CD14-positive monocyte (primary cell): ENCODE measurements around the gene DHFR2. TPM values are rescaled to one million over a fixed set of nuclear protein-coding genes. Genes with fewer than 3 reads are reported as not detected.

ENCODE experiments used
- DNase-seq, 3 donors: peaks; one replicate each; pipeline ENCODE4 v3.0.0-alpha.2; 2011 to 2022
- H2AFZ ChIP-seq: 2 replicates; pipeline ENCODE4 v1.6.0; 2012; ENCODE audit warnings: mild to moderate bottlenecking, low read depth, low read length, inconsistent platforms; ENCODE audit not compliant: insufficient read depth, poor library complexity, severe bottlenecking
- H3K27ac ChIP-seq, 2 donors: 1 replicate in 1 of 2; 2 replicates in 1 of 2; pipeline ENCODE4 v1.5.1; 2012 to 2013; ENCODE audit warnings: low read length in 2 of 2, control low read depth in 1 of 2, inconsistent platforms in 1 of 2, low read depth in 1 of 2, mild to moderate bottlenecking in 1 of 2
- H3K27me3 ChIP-seq, 2 donors: one replicate each; pipeline versions ENCODE4 v1.6.0 to v1.6.1; 2011 to 2013; ENCODE audit warnings: low read length in 2 of 2; ENCODE audit not compliant: control insufficient read depth in 2 of 2, insufficient read depth in 2 of 2
- H3K36me3 ChIP-seq, 2 donors: replicated peaks in 1 of 2; 1 replicate in 1 of 2; 2 replicates in 1 of 2; pipeline versions ENCODE4 v1.5.1 to v1.6.1; 2012 to 2013; ENCODE audit warnings: low read length in 2 of 2, control low read depth in 1 of 2, inconsistent platforms in 1 of 2, mild to moderate bottlenecking in 1 of 2; ENCODE audit not compliant: insufficient read depth in 2 of 2, control insufficient read depth in 1 of 2
- H3K4me1 ChIP-seq, 2 donors: 1 replicate in 1 of 2; 2 replicates in 1 of 2; pipeline versions ENCODE4 v1.5.1 to v1.6.1; 2012 to 2013; ENCODE audit warnings: low read length in 2 of 2, control low read depth in 1 of 2, inconsistent platforms in 1 of 2, mild to moderate bottlenecking in 1 of 2, moderate library complexity in 1 of 2; ENCODE audit not compliant: insufficient read depth in 2 of 2, control insufficient read depth in 1 of 2
- H3K4me2 ChIP-seq: replicated peaks from 2 replicates; pipeline ENCODE3; 2012; ENCODE audit warnings: low read length, moderate library complexity, mild to moderate bottlenecking; ENCODE audit not compliant: poor library complexity, severe bottlenecking; ENCODE audit errors: extremely low read depth
- H3K4me3 ChIP-seq, 3 experiments: fragments of 200-600 bp in 1 of 3; sonication (generic) in 1 of 3; replicated peaks in 1 of 3; 1 replicate in 2 of 3; 2 replicates in 1 of 3; pipeline ENCODE4 v1.5.1; 2011 to 2013; ENCODE audit warnings: low read length in 3 of 3, mild to moderate bottlenecking in 3 of 3, control low read depth in 2 of 3, low read depth in 2 of 3, inconsistent platforms in 1 of 3, moderate library complexity in 1 of 3
- H3K79me2 ChIP-seq: 2 replicates; pipeline ENCODE4 v1.6.0; 2012; ENCODE audit warnings: mild to moderate bottlenecking, control low read depth, inconsistent platforms, low read length, moderate library complexity; ENCODE audit not compliant: insufficient read depth
- H3K9ac ChIP-seq: 2 replicates; pipeline ENCODE4 v1.6.0; 2017; ENCODE audit warnings: low read length, mild to moderate bottlenecking; ENCODE audit not compliant: insufficient read depth, poor library complexity, severe bottlenecking
- H3K9me3 ChIP-seq, 2 donors: replicated peaks in 1 of 2; 1 replicate in 1 of 2; 2 replicates in 1 of 2; pipeline versions ENCODE4 v1.5.1 to v1.6.1; 2012 to 2013; ENCODE audit warnings: low read length in 2 of 2, control low read depth in 1 of 2; ENCODE audit not compliant: control insufficient read depth in 1 of 2, insufficient read depth in 1 of 2
- H4K20me1 ChIP-seq: 2 replicates; pipeline ENCODE4 v1.6.0; 2012; ENCODE audit warnings: mild to moderate bottlenecking, low read length, control low read depth, moderate library complexity; ENCODE audit not compliant: insufficient read depth
- H3K27ac Mint-ChIP-seq, 7 donors: one replicate each; pipeline ENCODE4 v1.8.0; 2020; ENCODE audit warnings: mild to moderate bottlenecking in 7 of 7, mixed read lengths in 7 of 7, moderate library complexity in 6 of 7, inconsistent platforms in 2 of 7
- H3K27me3 Mint-ChIP-seq, 3 donors: one replicate each; pipeline ENCODE4 v1.8.0; 2021 to 2022; ENCODE audit warnings: low read depth in 3 of 3, mild to moderate bottlenecking in 3 of 3, mixed read lengths in 3 of 3, moderate library complexity in 3 of 3, inconsistent platforms in 1 of 3
- H3K36me3 Mint-ChIP-seq, 2 donors: one replicate each; pipeline ENCODE4 v1.8.0; 2020; ENCODE audit warnings: mixed read lengths in 2 of 2, inconsistent platforms in 1 of 2, mild to moderate bottlenecking in 1 of 2
- H3K4me1 Mint-ChIP-seq: one replicate; pipeline ENCODE4 v1.8.0; 2020; ENCODE audit warnings: mild to moderate bottlenecking, mixed read lengths
- H3K4me3 Mint-ChIP-seq, 2 donors: one replicate each; pipeline ENCODE4 v1.8.0; 2020; ENCODE audit warnings: mild to moderate bottlenecking in 2 of 2, mixed read lengths in 2 of 2, moderate library complexity in 1 of 2
- H3K9me3 Mint-ChIP-seq, 7 donors: one replicate each; pipeline ENCODE4 v1.8.0; 2020 to 2022; ENCODE audit warnings: mixed read lengths in 7 of 7, mild to moderate bottlenecking in 6 of 7, moderate library complexity in 6 of 7, inconsistent platforms in 2 of 7
- CTCF ChIP-seq: fragments of 200-600 bp; IDR thresholded peaks from one replicate; pipeline ENCODE4 v1.8.0; 2022; ENCODE audit warnings: antibody characterized with exemption, mild to moderate bottlenecking
- WGBS: methylation state at CpG from one replicate; pipeline ENCODE4 v1.1.5; 2013; ENCODE audit warnings: missing lambda C conversion rate; ENCODE audit not compliant: insufficient coverage; 5-methylcytosine and 5-hydroxymethylcytosine counted together
- intact Hi-C, 2 donors: fragments of 100-400 bp; cut with micrococcal nuclease; formaldehyde crosslinking; loops; one replicate each; pipeline versions ENCODE4 v1.15.0 to v1.15.1; 2023
- polyA plus RNA-seq, 3 donors: library from polyadenylated mRNA; depleted of rRNA in 1 of 3; unstranded in 2 of 3; stranded (reverse) in 1 of 3; fragments of 300-500 nt in 2 of 3; fragments of >200 nt in 1 of 3; fragmentation: Illumina TruSeq in 2 of 3; gene quantifications; 1 replicate in 2 of 3; 2 replicates in 1 of 3; pipeline ENCODE4 v1.2.3, GENCODE V29; 2012 to 2021

Gene DHFR2
- polyA plus RNA-seq, 3 donors: 0.35 to 2.8 (median 1.2) TPM

GRCh38 chr3:94106268-94106667 lies 43.6 kb upstream of the DHFR2 start:
- no peak for DNase-seq
- H3K27ac Mint-ChIP-seq: peak overlapping the region in 2 of 7 donors; percentile 5 to 69
- Histone ChIP-seq H3K4me1 (no peaks in the 10 kb centered on the region), H3K4me2 (no peak overlapping the region), H3K9ac (no peak overlapping the region), H3K9me3 (no peaks in the 10 kb centered on the region), H2AFZ (no peak overlapping the region), H3K36me3 (peaks cover 54 to 76% of the 10 kb centered on the region in 2 donors), H3K4me3 (no peak overlapping the region), H3K79me2 (no peaks in the 10 kb centered on the region), H4K20me1 (no peaks in the 10 kb centered on the region), H3K27me3 (no peaks in the 10 kb centered on the region), H3K27ac (no peak overlapping the region)
- H3K27me3 Mint-ChIP-seq: no peaks in the 10 kb centered on the region
- peaks cover 54 to 56% of the 10 kb centered on the region in 2 donors for H3K36me3 Mint-ChIP-seq
- no peak for TF ChIP-seq CTCF
- WGBS: 91% methylated on average over 4 of the region's 5 CpGs
- H3K4me1 Mint-ChIP-seq: no peaks in the 10 kb centered on the region
- no peak overlapping the region for H3K4me3 Mint-ChIP-seq
- intact Hi-C loops: no loop called here
- H3K9me3 Mint-ChIP-seq: no peaks in the 10 kb centered on the region

GRCh38 chr3:94101860-94102259 lies 39.1 kb upstream of the DHFR2 start:
- DNase-seq: no peak
- intact Hi-C loops: no loop called here
- Histone ChIP-seq H3K36me3 (peaks cover 49 to 72% of the 10 kb centered on the region in 2 donors), H3K9ac (no peak overlapping the region), H3K4me1 (peaks cover 15 to 17% of the 10 kb centered on the region in 2 donors), H3K79me2 (no peaks in the 10 kb centered on the region), H3K9me3 (no peaks in the 10 kb centered on the region), H2AFZ (no peak overlapping the region), H3K27me3 (no peaks in the 10 kb centered on the region), H3K4me2 (no peak overlapping the region), H3K27ac (no peak overlapping the region), H4K20me1 (no peaks in the 10 kb centered on the region), H3K4me3 (no peak overlapping the region)
- H3K4me3 Mint-ChIP-seq: no peak overlapping the region
- no peak overlapping the region for H3K27ac Mint-ChIP-seq
- peaks cover 53 to 56% of the 10 kb centered on the region in 2 donors for H3K36me3 Mint-ChIP-seq
- H3K4me1 Mint-ChIP-seq: peaks cover 17% of the 10 kb centered on the region
- TF ChIP-seq CTCF: no peak
- no CpG with 5 or more reads among the region's 4 CpGs for WGBS
- no peaks in the 10 kb centered on the region for H3K9me3 Mint-ChIP-seq
- H3K27me3 Mint-ChIP-seq: no peaks in the 10 kb centered on the region
